Hepatocyte (in vitro differentiated cells): ENCODE results near the gene ZNF385D.

ENCODE experiments used
- EZH2 ChIP-seq: fragments of 200-600 bp; sonication (generic); IDR thresholded peaks from 2 replicates; pipeline ENCODE4 v1.6.1; 2016; ENCODE audit warnings: antibody characterized with exemption, mild to moderate bottlenecking, borderline replicate concordance
- EZH2phosphoT487 ChIP-seq: fragments of 200-600 bp; sonication (generic); IDR thresholded peaks from one replicate; pipeline ENCODE4 v1.6.1; 2018; ENCODE audit warnings: antibody characterized with exemption, mild to moderate bottlenecking, low read depth, moderate library complexity; ENCODE audit not compliant: unreplicated experiment, severe bottlenecking

DNA sequence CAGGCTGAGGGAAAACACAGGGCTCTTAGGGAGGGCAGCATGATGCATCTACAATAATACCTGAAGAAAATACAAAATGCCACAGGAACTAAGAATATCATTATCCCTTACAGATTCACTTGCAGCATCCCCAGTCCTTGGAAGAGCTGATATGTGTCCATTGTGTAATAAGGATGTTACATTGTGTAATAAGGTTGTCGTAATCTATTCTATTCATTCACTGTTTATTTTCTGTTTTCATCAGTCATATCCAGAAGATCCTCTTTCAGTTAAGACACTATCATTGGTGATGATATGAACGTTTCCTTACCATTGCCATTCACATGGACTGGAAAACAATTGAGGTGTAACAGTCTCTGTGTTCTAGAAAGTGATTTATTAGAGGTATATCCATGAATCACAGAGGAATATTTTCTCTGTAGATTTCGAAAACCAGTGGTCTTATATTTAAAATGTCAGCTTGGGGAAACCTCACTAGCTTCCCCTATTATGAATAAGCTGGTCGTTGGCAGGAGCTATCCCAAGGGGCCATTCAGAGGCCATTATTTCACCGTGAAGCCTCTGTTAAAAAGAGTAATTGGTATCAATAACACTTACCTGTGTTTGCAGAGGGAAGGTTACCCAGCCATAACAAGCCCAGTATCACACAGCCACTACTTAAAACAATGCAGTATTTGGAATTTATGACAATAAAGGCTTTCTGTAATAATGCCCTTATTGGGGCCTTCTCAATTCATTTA lies 241.1 kb downstream of the ZNF385D start:
- TF ChIP-seq EZH2 (no peak), EZH2phosphoT487 (no peak)
